Vagina (tissue), 2 donors: ENCODE data around the gene SLC39A2.

Experiments used
- POLR2A ChIP-seq, 2 donors: fragments of 450-650 bp; IDR thresholded peaks; one replicate each; pipeline ENCODE4 v1.6.1; 2017; ENCODE audit warnings: antibody characterized with exemption in 2 of 2, mild to moderate bottlenecking in 2 of 2, moderate library complexity in 2 of 2
- POLR2AphosphoS5 ChIP-seq, 2 donors: sonication (generic); formaldehyde crosslinking; IDR thresholded peaks; one replicate each; pipeline ENCODE4 v1.9.0; 2017; ENCODE audit warnings: antibody characterized with exemption in 2 of 2, mild to moderate bottlenecking in 2 of 2, low read depth in 1 of 2; ENCODE audit not compliant: insufficient read depth in 1 of 2
- TF ChIP-seq, protein P1 (sequence below), 3 experiments: fragments of 450-650 bp in 2 of 3; fragments of 200-600 bp in 1 of 3; sonication (generic) in 1 of 3; IDR thresholded peaks; one replicate each; pipeline ENCODE4 v1.5.1; 2017 to 2019; ENCODE audit warnings: antibody characterized with exemption in 3 of 3, mild to moderate bottlenecking in 2 of 3, moderate library complexity in 2 of 3

DNA sequence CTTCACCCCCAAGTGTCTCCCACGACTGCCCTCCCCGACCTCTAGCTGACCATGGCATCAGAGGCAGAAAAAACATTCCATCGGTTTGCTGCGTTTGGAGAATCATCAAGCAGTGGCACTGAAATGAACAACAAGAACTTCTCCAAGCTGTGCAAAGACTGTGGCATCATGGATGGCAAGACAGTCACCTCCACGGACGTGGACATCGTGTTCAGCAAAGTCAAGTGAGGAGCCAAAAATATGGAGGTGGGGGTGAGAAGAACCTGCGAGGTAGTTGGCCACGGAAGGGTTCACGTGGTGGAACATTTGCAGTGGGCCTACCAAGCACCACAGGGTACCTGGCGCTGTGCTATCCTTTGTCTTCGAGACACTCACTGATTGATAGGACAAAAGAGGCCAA lies 31.4 kb downstream of the SLC39A2 start:
- TF ChIP-seq, protein P1, sequence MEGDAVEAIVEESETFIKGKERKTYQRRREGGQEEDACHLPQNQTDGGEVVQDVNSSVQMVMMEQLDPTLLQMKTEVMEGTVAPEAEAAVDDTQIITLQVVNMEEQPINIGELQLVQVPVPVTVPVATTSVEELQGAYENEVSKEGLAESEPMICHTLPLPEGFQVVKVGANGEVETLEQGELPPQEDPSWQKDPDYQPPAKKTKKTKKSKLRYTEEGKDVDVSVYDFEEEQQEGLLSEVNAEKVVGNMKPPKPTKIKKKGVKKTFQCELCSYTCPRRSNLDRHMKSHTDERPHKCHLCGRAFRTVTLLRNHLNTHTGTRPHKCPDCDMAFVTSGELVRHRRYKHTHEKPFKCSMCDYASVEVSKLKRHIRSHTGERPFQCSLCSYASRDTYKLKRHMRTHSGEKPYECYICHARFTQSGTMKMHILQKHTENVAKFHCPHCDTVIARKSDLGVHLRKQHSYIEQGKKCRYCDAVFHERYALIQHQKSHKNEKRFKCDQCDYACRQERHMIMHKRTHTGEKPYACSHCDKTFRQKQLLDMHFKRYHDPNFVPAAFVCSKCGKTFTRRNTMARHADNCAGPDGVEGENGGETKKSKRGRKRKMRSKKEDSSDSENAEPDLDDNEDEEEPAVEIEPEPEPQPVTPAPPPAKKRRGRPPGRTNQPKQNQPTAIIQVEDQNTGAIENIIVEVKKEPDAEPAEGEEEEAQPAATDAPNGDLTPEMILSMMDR (IDR thresholded peaks at IDR 0.05): no peak
- no peak for TF ChIP-seq POLR2A (IDR thresholded peaks at IDR 0.05)
- no peak for TF ChIP-seq POLR2AphosphoS5 (IDR thresholded peaks at IDR 0.05; ENCODE audit: insufficient read depth in 1 of 2, low read depth in 1 of 2)
